ENCODE measurements around the gene ATXN7L3B. TPM values are rescaled to one million over a fixed set of nuclear protein-coding genes. Genes with fewer than 3 reads are reported as not detected.
"Not testable (repeated sequence)": the region's sequence is repeated elsewhere in the genome, so short reads cannot be mapped to it uniquely, and the experiment has no call there.

ATXN7L3B gene
- total RNA-seq, 4 donors from 2014 or later = 35.1 to 42.7 (median 38.1) TPM

- Histone ChIP-seq H3K9me3 (no peaks in the 10 kb centered on the region), H3K36me3 (no peaks in the 10 kb centered on the region), H3K27me3 (no peaks in the 10 kb centered on the region), H3K4me3 (replicated peaks in 1 of 3) (no peak overlapping the region), H3K27ac (no peak overlapping the region), H3K4me1 (no peaks in the 10 kb centered on the region)
- intact Hi-C loops (cut with DNase I) = no loop called here
- DNase-seq = no peak
- TF ChIP-seq CTCF (IDR thresholded peaks at IDR 0.05) = no peak
- TF ChIP-seq POLR2A (IDR thresholded peaks at IDR 0.05) = no peak
- 80 to 84% methylated on average over 1 of the region's 1 CpG for WGBS, 2 donors
Observed at GRCh38 chr12:74499192-74499591, 38.4 kb upstream of the ATXN7L3B start.

GRCh38 chr12:74508873-74509657 lies 28.6 kb upstream of the ATXN7L3B start:
- intact Hi-C loops (cut with DNase I); DNase-seq; H3K36me3 ChIP-seq; H3K4me1 ChIP-seq; H3K27ac ChIP-seq; H3K4me3 ChIP-seq (replicated peaks in 1 of 3); H3K27me3 ChIP-seq; H3K9me3 ChIP-seq: not testable (repeated sequence)
- 93 to 96% methylated on average over 21 to 22 of the region's 31 CpGs for WGBS, 2 donors

GRCh38 chr12:74509886-74510285 lies 27.7 kb upstream of the ATXN7L3B start:
- Histone ChIP-seq H3K4me3 (replicated peaks in 1 of 3) (no peak overlapping the region), H3K4me1 (no peaks in the 10 kb centered on the region), H3K36me3 (no peaks in the 10 kb centered on the region), H3K27ac (no peak overlapping the region), H3K27me3 (no peaks in the 10 kb centered on the region), H3K9me3 (no peaks in the 10 kb centered on the region)
- TF ChIP-seq CTCF (IDR thresholded peaks at IDR 0.05) = no peak
- TF ChIP-seq POLR2A (IDR thresholded peaks at IDR 0.05) = no peak
- intact Hi-C loops (cut with DNase I) = no loop called here
- no peak for DNase-seq

DNA sequence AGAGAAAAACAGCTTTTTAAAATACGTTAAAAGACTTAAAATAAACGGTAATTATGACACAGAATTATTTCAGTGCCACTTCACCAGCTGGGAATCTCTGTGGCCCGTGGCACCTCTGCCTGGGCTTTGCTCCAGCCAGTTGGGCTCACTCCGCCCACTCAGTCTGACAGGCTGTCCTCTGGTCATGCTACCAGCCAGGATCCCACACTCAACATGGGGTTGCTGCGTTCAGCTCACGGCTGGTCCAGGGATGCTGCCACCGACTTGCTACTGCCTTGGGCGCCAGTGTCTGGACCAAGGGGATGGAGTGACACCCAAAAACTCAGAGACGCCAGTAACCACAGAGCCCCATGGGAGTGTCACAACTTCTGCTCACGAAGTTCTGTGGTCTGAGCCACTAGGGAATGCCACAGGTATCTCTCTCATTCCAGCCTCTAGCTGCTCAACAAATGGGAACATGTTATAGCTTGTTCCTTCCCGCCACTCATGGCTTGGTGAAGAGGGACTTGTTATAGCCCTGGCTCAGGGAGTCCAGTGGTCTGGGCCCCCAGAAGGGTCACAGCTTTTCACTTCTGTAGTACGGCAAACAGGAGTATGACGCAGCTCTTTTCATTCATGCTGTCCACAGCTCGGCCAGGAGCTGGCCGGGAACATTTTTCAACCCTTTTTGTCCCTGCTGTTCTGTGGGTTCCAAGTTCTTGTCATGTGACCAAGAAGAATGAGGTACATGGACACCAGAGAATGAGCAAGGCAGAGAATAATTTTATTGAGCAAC lies 23.4 kb upstream of the ATXN7L3B start:
- H3K27ac ChIP-seq = no peak overlapping the region
- TF ChIP-seq CTCF (IDR thresholded peaks at IDR 0.05) = no peak
- no peak for TF ChIP-seq POLR2A (IDR thresholded peaks at IDR 0.05)
- H3K4me1 ChIP-seq = no peaks in the 10 kb centered on the region
- no peak overlapping the region for H3K4me3 ChIP-seq (replicated peaks in 1 of 3)
- intact Hi-C loops (cut with DNase I) = no loop called here
- 90% methylated on average over 15 of the region's 15 CpGs for WGBS, 2 donors
- no peaks in the 10 kb centered on the region for H3K9me3 ChIP-seq
- no peaks in the 10 kb centered on the region for H3K27me3 ChIP-seq
- no peak for DNase-seq
- H3K36me3 ChIP-seq = no peaks in the 10 kb centered on the region

- 29 to 35% methylated on average over 2 of the region's 2 CpGs for WGBS, 2 donors
- no peak overlapping the region for H3K4me3 ChIP-seq (replicated peaks in 1 of 3)
- H3K27me3 ChIP-seq = no peaks in the 10 kb centered on the region
- H3K27ac ChIP-seq = no peak overlapping the region
- H3K36me3 ChIP-seq = no peaks in the 10 kb centered on the region
- TF ChIP-seq CTCF (IDR thresholded peaks at IDR 0.05) (no peak), POLR2A (IDR thresholded peaks at IDR 0.05) (no peak)
- H3K4me1 ChIP-seq = no peaks in the 10 kb centered on the region
- no peaks in the 10 kb centered on the region for H3K9me3 ChIP-seq
- DNase-seq = no peak
- intact Hi-C loops (cut with DNase I) = no loop called here
Observed at GRCh38 chr12:74515849-74516248, 21.8 kb upstream of the ATXN7L3B start.

Measured in thyroid gland (tissue), 4 donors.